Smooth muscle cell of the brain vasculature (primary cell): ENCODE measurements around the gene UBE2M.
A peak's percentile ranks its signal among the peaks of the same experiment; 100 is the strongest.
"Not testable (repeated sequence)": the region's sequence is repeated elsewhere in the genome, so short reads cannot be mapped to it uniquely, and the experiment has no call there.

Experiments used
- DNase-seq: peaks from one replicate; pipeline ENCODE4 v3.0.0-alpha.2; 2012; ENCODE audit warnings: low read depth, low spot score

The UBE2M gene

GRCh38 chr19:58555369-58555885 lies 3.0 kb downstream of the UBE2M start:
- no peak for DNase-seq

DNA sequence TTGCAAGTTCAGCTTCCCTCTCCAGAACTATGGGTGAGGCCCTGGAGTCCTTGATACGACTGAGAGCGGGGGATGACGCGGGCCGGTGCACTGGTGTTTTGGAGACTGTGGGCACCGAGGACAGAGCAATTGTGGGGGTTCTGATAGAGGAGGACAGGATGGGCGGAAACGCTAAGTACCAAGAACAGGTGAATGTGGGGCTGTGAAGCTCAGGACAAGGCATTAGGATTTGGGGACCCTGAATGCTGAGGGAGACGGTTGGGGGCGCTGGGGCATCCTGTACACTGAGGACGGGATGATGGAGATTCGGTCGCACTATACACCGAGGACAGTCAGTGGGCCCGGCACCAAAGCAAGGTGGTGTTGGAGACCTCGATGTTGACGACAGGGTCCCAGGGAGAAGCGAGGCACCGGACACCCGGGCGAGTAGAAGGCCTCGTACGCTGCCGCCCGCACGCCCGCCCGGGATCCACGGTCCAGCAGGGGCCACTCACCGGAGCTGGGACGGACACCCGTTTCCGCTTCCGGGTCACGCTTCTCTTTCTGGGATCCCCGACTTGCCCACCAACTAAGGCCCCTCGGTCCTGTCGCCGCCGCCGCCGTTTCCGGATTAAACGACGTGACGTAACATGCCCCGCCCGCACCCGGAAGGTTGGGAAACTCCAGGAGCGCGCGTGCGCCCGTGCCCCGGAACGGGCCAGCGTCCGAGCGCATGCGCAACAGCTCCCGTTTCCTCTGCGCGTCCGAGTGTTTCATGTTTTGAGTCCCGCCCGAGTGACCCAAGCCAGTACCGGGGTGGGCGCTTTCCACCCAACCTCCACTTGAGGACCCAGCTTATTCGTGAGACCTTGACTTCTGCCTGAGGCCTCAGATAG lies 3.7 kb downstream of the UBE2M start, which contains the start of gene CHMP2A:
CHMP2A (minus strand) TSS at position 612 of the 875 bp plus-strand sequence. CDS start 893 bp downstream, outside the sequence.
- DNase-seq: peak; percentile 93

GRCh38 chr19:58553799-58554493 lies 4.5 kb downstream of the UBE2M start:
- DNase-seq: no peak

DNA sequence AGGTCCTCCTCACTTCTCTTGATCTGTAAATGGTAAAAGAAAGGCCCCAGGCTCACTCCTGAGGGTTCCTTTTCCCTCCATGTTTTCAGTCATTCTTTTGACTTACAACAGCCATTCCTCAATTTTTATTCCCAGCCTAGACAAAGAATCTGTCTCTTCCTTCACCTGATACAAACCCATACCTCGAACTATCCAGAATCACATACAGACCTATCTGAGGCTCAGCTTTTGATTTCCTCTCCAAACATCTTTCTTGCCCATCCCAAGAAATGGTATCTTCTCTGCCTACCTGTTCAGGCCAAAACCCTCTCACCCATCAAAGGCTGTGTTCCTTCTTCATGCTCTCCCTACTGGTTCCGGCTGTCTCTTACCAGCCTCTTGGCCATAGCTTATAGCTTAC lies 5.8 kb downstream of the UBE2M start:
- DNase-seq: no peak

GRCh38 chr19:58551577-58552471 lies 6.6 kb downstream of the UBE2M start:
- no peak for DNase-seq

DNA sequence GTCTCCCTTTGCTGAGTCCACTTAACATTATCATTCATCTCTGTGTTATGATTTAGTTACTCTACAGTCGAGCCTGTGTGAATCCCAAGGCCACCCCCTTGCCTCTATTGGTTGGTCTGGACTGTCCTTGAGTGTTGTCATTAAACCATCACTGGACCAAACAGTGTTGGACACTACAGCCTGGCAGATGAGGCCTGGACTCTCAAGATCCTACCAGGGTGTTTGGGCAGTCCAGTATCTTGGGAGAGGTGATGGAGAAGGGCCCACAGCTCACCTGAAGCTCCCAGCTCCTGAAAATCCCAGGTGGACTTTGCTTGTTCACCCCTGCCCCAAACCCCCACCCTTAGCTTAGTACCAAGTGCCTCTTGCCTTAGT lies 7.3 kb downstream of the UBE2M start:
- no peak for DNase-seq

- DNase-seq: no peak
Measured at GRCh38 chr19:58550362-58551122, 7.9 kb downstream of the UBE2M start.

DNA sequence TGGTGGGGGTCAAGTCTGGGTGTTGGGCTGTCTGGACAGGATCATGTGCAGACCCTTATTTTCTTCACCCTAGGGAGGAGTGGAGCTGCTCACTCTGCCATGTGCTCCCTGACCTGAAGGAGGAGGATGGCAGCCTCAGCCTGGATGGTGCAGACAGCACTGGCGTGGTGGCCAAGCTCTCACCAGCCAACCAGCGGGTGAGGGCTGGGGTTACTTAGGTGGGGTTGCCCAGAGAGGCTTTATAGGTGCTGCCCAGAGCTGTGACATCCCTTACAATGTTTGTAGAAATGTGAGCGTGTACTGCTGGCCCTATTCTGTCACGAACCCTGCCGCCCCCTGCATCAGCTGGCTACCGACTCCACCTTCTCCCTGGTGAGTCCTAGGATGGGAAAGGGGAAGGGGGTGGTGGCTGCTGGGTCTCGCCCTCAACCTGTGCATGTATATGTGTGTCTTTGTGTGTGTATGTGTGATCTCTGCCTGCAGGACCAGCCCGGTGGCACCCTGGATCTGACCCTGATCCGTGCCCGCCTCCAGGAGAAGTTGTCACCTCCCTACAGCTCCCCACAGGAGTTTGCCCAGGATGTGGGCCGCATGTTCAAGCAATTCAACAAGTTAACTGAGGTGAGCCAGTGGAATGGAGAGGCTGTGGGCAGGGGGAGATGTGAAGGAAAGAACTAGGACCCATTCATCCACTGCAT lies 8.6 kb downstream of the UBE2M start:
- no peak for DNase-seq

- no peak for DNase-seq
Measured at GRCh38 chr19:58548859-58549663, 9.3 kb downstream of the UBE2M start.

GRCh38 chr19:58547323-58548312 lies 10.8 kb downstream of the UBE2M start:
- no peak for DNase-seq

DNA sequence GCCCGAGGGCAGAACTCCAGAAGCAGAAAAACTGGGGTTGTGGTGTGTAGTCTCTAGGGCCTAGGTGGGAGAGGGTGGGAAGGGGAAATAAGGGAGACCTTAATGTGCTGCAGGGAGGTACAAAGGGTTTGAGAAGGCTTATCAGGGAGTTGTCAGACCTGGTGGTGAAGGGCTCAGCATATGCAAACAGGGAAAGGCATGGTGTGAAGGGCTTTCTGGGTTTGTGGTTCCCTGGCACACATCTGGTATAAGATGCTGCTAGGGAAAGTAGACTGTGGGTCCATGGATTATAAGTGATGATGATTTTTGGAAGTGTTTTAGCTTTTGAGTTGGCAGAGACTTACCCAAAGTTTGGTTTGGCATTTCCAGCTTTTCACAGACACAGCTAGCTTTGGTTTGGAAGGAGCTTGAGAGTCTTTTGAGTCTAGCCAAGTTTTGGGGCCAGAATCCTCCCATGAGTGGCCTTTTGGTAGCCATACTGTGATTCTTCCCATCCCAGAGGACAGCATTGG lies 12.3 kb downstream of the UBE2M start:
- no peak for DNase-seq

DNA sequence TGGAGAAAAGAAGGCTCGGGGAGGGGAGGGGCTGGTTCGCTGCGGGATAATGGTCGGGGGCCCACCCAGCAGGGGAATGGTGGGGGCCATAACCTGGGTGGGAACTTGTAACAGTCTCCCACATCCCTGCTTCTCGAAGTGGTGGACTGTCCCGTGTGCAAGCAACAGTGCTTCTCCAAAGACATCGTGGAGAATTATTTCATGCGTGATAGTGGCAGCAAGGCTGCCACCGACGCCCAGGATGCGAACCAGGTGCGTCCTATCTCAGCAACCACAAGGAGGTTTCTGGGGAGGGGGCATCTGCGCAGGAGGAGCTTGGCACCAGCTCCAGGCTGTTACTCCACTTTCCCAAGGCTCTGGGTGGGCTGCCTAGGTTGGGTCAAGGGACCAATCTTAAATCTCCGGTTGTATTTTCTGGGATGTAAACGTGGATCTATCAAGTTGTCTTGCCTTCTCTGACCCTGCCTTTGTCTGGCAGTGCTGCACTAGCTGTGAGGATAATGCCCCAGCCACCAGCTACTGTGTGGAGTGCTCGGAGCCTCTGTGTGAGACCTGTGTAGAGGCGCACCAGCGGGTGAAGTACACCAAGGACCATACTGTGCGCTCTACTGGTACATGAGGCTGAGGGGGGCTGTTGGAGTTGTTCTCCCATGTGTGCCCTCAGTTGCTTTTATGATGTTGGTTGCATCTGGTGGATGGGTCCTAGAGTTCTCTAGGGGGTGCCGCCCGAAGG lies 13.0 kb downstream of the UBE2M start:
- no peak for DNase-seq

DNA sequence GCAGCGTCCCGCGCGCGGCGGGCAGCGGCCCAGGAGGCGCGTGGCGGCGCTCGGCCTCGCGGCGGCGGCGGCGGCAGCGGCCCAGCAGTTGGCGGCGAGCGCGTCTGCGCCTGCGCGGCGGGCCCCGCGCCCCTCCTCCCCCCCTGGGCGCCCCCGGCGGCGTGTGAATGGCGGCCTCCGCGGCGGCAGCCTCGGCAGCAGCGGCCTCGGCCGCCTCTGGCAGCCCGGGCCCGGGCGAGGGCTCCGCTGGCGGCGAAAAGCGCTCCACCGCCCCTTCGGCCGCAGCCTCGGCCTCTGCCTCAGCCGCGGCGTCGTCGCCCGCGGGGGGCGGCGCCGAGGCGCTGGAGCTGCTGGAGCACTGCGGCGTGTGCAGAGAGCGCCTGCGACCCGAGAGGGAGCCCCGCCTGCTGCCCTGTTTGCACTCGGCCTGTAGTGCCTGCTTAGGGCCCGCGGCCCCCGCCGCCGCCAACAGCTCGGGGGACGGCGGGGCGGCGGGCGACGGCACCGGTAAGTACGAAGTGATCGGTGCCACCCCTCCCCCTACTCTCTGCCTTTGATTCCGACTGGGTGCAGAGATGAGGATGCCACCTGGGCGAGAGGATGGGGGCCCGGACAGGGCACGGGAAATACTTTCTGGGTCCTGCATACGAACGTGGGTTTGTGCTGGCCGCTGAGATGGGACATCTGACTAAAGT lies 13.7 kb downstream of the UBE2M start:
- no peak for DNase-seq

DNA sequence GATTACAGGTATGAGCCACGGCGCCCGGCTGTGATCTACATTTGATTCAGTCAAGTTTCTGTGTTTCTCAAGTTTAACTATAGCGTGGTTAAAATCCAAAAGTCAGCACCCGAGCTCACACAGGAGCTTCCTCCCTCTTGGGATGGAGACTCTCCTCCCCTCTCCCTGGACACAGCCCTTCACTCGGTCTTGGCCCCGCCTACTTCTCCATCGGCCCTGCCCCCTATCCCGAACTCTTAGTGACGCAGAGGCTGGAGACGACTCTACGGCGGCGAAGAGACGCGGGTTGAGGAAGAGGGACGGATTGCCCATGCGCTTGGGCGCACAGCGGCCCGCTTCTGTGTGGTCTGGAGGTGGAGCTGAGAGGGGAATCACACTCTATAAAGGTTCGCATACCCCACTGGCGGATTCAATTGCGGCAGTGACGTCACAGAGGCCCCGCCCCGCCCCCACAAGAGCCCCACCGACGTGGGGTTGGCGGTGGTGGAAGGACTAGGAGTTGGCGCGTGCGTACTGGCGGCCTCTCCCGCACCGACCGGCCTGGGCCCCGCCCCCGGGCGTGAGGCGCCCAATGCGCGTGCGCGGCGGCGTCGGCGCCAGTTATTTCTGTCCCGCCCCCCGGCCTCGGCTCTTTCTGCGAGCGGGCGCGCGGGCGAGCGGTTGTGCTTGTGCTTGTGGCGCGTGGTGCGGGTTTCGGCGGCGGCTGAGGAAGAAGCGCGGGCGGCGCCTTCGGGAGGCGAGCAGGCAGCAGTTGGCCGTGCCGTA lies 14.4 kb downstream of the UBE2M start, which contains the start of gene TRIM28:
TRIM28 (plus strand) TSS at position 239 of the 765 bp plus-strand sequence. CDS start 694 bp downstream, outside the sequence.
- DNase-seq: peak; percentile 97

- not testable (repeated sequence) for DNase-seq
Measured at GRCh38 chr19:58542641-58543372, 15.6 kb downstream of the UBE2M start.
